ENCODE data around the gene RAB41.
"Not testable (repeated sequence)": the region's sequence is repeated elsewhere in the genome, so short reads cannot be mapped to it uniquely, and the experiment has no call there.

The RAB41 gene

GRCh38 chrX:70292788-70293187 lies 10.8 kb downstream of the RAB41 start:
- no peak for DNase-seq

DNA sequence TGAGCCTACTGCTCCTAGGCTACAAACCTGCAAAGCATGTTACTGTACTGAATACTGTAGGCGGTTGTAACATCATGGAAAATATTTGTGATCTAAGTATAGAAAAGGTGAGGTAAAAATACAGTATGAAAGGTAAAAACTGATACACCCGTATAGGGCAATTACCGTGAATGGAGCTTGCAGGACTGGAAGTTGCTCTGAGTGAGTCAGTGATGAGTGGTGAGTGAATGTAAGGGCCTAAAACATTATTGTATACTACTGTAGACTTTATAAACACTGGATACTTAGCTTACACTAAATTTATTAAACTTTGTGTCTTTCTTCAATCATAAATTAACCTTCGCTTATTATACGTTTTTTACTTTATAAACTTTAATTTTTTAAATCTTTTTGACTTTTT lies 11.6 kb downstream of the RAB41 start:
- no peak for DNase-seq

DNA sequence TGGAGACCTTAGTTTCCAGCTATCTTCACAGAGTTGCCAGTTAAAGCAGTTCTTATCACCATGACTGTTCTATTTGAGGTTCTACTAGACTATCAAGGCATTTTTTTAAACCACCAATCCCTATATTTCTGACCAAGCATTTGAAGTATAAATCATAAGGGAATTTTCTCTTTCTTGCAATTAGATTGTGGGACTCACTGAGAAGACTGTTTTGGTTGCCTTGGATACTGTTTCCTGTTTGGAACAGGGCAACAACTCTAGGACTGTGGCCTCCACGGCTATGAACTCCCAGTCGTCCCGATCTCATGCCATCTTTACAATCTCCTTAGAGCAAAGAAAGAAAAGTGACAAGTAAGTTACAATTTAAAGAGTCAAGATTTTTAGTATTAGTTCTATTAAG lies 19.7 kb downstream of the RAB41 start:
- DNase-seq: no peak

DNA sequence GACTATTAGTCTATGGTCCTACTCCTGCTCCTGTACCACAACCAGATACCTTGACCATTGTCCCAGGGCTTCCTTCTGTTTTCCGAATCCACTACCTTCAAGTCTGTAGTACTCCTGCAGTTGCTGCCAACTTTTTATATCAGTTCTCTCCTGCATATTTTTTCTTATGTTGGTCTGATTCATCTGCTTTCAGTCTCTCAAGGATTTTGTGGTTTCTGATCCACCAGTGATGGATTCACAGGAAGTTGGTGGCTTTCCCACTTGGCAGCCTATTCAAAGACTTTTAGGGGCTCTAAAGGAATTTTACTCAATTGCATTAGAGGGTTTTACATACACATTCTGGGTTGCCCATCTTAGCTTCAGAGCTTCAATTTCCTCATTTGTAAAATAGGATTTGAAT lies 31.5 kb downstream of the RAB41 start:
- no peak for DNase-seq

- no peak for DNase-seq
Observed at GRCh38 chrX:70322784-70323183, 40.8 kb downstream of the RAB41 start.

- DNase-seq: not testable (repeated sequence)
Observed at GRCh38 chrX:70323628-70324027, 41.7 kb downstream of the RAB41 start.

- DNase-seq: no peak
Observed at GRCh38 chrX:70324326-70324725, 42.4 kb downstream of the RAB41 start.

GRCh38 chrX:70331161-70331560 lies 49.2 kb downstream of the RAB41 start:
- DNase-seq: no peak

DNA sequence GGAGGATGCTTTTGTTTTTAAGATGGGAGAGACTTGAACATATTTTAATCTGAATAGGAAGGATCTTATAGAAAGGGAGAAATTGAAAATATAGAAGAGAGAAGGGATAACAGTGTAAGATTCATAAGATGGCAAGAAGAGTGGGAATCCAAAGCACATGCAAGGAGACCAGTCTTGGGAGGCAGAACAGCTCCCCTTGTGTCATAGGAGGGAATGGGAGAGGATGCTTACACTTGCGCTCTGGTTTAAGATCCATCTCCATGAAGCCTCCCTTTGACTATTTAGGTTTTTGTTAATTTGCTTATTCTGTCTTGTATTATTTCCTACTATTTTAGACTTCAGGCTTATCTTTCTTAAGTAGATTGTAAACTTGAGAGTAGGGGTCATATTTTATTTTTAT lies 50.6 kb downstream of the RAB41 start:
- DNase-seq: no peak

Data from NCI-H187 (cell line).